VCaP (cell line): Measurements from ENCODE around the gene C1orf87.

Experiments used
- H3K27ac ChIP-seq: fragments of 450-650 bp; 2 replicates; pipeline ENCODE4 v1.5.1; 2017
- TF ChIP-seq, protein P1 (sequence below): fragments of 450-650 bp; conservative IDR thresholded peaks from 2 replicates; pipeline ENCODE4 v1.5.1; 2017; ENCODE audit warnings: mild to moderate bottlenecking, moderate library complexity

Gene C1orf87, protein sequence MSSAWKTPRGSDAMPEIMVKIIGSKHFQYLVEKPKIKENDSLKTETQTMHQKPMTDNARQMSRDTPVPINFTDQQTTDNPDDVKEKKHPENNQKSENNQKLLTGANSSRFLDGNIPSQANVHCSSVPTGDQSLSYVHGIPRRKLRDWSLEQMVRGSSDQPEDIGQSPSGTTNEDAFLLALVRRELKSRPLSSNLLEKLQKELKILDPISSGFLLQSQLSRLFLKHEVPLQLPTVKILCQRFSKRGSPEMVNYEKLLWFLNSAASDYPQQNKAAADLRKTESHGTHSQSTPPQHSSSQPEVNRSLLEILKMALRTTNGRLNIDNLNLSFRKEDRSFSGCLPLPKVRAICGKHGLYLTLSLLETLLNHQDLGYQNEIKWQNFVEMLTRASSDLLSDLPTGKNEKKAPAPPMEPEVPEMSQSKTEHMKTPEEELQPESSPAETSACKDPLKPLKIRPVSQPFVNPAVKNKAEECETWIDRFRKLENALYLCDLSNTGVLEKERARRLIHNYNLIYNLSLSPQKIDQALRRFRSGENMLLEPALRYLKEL

GRCh38 chr1:60073605-60074278 lies at the start of gene C1orf87:
Gene C1orf87 (minus strand): TSS chr1:60073770. CDS start chr1:60072643, 1,127 bp downstream.
- no peak within 1 kb of the TSS for H3K27ac ChIP-seq
- TF ChIP-seq, protein P1, sequence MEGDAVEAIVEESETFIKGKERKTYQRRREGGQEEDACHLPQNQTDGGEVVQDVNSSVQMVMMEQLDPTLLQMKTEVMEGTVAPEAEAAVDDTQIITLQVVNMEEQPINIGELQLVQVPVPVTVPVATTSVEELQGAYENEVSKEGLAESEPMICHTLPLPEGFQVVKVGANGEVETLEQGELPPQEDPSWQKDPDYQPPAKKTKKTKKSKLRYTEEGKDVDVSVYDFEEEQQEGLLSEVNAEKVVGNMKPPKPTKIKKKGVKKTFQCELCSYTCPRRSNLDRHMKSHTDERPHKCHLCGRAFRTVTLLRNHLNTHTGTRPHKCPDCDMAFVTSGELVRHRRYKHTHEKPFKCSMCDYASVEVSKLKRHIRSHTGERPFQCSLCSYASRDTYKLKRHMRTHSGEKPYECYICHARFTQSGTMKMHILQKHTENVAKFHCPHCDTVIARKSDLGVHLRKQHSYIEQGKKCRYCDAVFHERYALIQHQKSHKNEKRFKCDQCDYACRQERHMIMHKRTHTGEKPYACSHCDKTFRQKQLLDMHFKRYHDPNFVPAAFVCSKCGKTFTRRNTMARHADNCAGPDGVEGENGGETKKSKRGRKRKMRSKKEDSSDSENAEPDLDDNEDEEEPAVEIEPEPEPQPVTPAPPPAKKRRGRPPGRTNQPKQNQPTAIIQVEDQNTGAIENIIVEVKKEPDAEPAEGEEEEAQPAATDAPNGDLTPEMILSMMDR, result no peak

- H3K27ac ChIP-seq, result no peak overlapping the region
- TF ChIP-seq, protein P1, result no peak
Observed at GRCh38 chr1:60118085-60118484, 44.5 kb upstream of the C1orf87 start.

DNA sequence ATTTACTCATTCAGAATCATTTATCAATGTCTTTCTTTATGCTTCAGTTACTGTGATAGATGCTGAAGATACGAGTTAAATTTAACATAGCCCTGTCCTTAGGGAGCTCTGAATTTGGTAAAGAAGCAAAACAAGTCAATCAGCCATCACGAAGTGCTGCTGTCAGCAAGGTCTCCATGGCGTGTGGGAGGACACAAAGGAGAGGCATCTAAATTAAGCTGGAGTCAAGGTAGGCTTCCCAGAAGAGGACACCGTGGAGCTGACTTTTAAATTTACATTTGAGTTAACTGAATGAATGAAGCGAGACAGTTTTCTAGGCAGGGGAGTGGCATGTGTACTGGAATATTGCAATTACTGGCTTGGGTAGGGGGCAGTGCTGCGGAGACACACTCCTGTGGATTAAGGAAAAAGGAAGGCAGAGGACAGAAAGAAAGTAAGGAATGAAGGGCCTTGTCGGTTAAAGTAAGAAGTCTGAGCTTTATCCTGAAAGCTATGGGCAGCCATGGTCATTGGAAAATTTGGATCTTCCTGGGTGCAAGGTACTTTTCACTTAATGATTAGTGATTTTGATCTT lies 41.3 kb upstream of the C1orf87 start:
- H3K27ac ChIP-seq, result no peak overlapping the region
- TF ChIP-seq, protein P1, result no peak

GRCh38 chr1:60113596-60113995 lies 40.0 kb upstream of the C1orf87 start:
- H3K27ac ChIP-seq, result no peak overlapping the region
- TF ChIP-seq, protein P1, result no peak

DNA sequence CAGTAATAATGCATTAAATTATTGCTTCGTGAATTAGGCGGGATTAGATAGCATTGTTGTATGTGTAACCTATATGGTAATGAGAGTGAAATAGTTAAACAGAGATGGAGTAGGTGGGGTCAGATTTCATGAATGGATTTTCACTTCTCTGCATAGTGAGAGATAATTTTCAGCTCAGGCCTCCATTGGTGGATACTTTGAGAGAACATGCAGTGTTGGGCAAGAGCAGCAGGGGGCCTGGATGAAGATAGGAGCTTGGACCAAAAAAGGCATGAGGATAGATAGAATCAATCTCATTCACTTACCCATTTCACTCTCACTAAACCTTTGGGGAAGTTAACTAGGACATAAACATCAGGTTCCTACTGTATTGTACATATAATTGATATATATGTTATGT lies 39.5 kb upstream of the C1orf87 start:
- TF ChIP-seq, protein P1, result no peak
- H3K27ac ChIP-seq, result no peak overlapping the region

DNA sequence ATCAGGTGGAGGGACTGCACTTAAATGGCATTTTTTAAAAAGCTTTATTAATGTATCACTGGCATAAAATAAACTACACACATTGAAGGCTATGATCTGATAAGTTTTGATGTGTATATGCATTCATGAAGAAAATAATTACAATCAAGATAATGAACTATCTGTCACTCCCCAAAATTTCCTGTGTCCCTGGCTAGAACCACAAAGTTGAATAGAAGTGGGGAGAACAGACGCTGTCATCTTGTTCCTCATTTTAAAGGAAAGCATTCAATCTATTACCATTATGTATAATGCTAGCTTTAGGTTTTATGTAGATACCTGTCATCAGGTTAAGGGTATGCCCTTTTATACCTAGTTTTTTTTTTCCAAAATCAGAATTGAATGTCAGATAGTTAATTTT lies 38.1 kb upstream of the C1orf87 start:
- TF ChIP-seq, protein P1, result no peak
- peak overlapping the region; percentile 72 for H3K27ac ChIP-seq

DNA sequence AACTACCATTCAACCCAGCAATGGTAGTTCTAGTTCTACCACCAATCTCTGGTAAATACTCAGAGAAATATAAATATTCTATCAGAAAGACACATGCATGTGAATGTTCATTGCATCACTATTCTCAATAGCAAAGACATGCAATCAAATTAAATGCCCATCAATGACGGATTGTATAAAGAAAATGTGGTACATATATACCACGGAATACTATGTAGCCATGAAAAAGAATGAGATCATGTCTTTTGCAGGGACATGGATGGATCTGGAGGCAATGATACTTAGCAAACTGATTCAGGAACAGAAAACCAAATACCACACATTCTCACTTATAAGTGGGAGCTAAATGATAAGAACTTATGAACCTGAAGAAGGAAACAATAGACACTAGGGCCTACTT lies 37.5 kb upstream of the C1orf87 start:
- TF ChIP-seq, protein P1, result no peak
- H3K27ac ChIP-seq, result peak overlapping the region; percentile 72
